Neural crest cell (in vitro differentiated cells): ENCODE data around the gene ZNF362. TPM values are rescaled to one million over a fixed set of nuclear protein-coding genes. Genes with fewer than 3 reads are reported as not detected.

Experiments used
- DNase-seq: peaks from one replicate; pipeline ENCODE4 v3.0.0; 2021; ENCODE audit warnings: low read depth, mixed read lengths, low spot score
- H3K27ac Mint-ChIP-seq: one replicate; pipeline ENCODE4 v1.8.0; 2021; ENCODE audit warnings: mild to moderate bottlenecking, mixed read lengths; ENCODE audit not compliant: unreplicated experiment
- H3K27me3 Mint-ChIP-seq: 2 replicates; pipeline ENCODE4 v1.8.0; 2021; ENCODE audit warnings: low read depth, mild to moderate bottlenecking, mixed read lengths
- H3K36me3 Mint-ChIP-seq: 2 replicates; pipeline ENCODE4 v1.8.0; 2021; ENCODE audit warnings: low read depth, mild to moderate bottlenecking, mixed read lengths
- H3K4me1 Mint-ChIP-seq: 2 replicates; pipeline ENCODE4 v1.8.0; 2021; ENCODE audit warnings: mixed read lengths
- H3K4me3 Mint-ChIP-seq: one replicate; pipeline ENCODE4 v1.8.0; 2021; ENCODE audit warnings: mild to moderate bottlenecking, mixed read lengths
- H3K9me3 Mint-ChIP-seq: 2 replicates; pipeline ENCODE4 v1.8.0; 2021; ENCODE audit warnings: mixed read lengths
- total RNA-seq: library from RNA; stranded (reverse); gene quantifications from 2 replicates; pipeline ENCODE4 v1.2.1, GENCODE V29; 2021
- TF ChIP-seq, protein P1 (sequence below): fragments of 200-600 bp; sonication (generic); conservative IDR thresholded peaks from 2 replicates; pipeline ENCODE4 v1.5.0; 2021; ENCODE audit warnings: antibody characterized with exemption, mild to moderate bottlenecking

The ZNF362 gene
- total RNA-seq, 1 donor from 2014 or later, result 56.3 TPM

DNA sequence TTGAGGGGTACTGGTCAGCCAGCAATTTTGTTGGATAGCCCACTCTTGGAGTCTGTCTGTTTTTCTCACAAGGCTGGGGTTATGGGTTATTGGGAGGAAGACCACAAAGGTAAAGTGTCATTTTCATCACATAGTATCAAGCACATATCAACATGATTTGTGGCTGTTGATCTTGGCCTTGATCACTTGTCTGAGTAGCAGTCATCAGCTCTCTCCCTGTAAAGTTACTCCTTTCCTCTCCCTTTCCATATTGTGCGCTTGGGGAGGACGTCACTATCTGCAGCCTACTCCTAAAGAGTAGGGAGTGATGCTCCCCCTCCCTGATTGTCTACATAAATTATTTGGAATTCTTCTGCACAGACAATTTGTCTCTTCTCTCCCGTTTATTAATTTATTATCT lies 1.8 kb upstream of the ZNF362 start:
- TF ChIP-seq, protein P1, sequence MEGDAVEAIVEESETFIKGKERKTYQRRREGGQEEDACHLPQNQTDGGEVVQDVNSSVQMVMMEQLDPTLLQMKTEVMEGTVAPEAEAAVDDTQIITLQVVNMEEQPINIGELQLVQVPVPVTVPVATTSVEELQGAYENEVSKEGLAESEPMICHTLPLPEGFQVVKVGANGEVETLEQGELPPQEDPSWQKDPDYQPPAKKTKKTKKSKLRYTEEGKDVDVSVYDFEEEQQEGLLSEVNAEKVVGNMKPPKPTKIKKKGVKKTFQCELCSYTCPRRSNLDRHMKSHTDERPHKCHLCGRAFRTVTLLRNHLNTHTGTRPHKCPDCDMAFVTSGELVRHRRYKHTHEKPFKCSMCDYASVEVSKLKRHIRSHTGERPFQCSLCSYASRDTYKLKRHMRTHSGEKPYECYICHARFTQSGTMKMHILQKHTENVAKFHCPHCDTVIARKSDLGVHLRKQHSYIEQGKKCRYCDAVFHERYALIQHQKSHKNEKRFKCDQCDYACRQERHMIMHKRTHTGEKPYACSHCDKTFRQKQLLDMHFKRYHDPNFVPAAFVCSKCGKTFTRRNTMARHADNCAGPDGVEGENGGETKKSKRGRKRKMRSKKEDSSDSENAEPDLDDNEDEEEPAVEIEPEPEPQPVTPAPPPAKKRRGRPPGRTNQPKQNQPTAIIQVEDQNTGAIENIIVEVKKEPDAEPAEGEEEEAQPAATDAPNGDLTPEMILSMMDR, result no peak
- no peaks in the 10 kb centered on the region for H3K27me3 Mint-ChIP-seq
- no peak for DNase-seq

DNA sequence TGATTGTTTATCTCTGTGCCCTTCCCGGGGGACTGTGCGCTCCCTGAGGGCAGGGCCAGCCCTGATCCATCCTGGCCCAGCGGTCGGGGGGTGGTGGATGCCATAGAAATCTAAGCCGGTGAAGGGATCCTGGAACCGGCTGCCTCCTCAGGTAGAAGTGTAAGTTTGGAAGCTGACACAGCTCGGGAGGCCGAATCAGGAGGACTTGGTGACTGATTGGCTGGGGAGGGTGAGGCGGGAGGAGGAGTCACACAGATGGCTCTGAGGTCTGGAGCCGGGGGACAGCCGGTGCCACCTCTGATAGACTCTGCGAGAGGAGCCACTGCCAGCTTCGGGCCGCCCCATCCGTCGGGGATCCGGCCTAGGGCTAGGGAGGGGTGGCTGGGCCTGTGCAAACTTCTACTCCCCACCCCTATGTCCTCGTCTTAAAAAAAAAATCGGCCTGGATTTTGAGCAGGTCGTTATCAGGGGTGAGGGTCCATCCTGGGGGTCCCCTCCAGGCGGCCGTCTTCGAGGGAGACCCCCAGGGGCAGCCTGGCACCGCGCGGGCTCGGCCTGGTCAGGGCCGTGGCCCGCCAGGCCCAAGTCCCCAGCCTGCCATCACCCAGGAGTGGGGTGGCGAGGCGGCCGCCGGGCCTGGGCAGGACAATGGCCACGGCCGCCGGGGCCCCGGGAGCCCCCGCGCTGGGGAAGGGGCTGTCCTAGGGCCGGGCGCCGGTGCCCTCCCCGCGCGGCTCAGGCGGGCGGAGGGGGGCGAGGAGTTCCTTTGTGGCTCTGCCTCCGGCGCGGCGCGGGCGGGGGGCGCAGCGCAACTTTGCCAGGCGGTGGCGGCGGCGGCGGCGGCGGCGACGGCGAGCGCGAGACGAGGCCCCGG lies 708 bp upstream of the ZNF362 start:
- peak overlapping the region; percentile 79 for H3K4me3 Mint-ChIP-seq
- TF ChIP-seq, protein P1, result peak; percentile 9
- H3K27ac Mint-ChIP-seq, result peak overlapping the region; percentile 41

More for the DNA sequence above, 1.8 kb upstream of the ZNF362 start:
- no peaks in the 10 kb centered on the region for H3K36me3 Mint-ChIP-seq
- H3K9me3 Mint-ChIP-seq, result peaks cover 4% of the 10 kb centered on the region
- no peak overlapping the region for H3K27ac Mint-ChIP-seq
- peaks cover 22% of the 10 kb centered on the region for H3K4me1 Mint-ChIP-seq
- peak overlapping the region; percentile 79 for H3K4me3 Mint-ChIP-seq

DNA sequence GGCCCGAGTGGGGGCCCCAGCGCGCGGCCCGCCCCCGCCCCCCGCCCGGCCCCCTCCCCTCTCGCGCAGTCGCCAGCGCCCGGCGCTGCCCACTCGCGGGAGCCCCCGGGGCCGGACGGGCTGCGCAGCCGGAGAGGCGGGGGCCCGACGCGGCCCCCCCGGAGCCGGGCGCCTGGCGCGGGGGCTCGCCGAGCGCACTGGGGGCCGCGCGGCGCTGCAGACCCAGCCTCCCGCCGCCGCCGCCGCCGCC lies 146 bp upstream of the ZNF362 start:
- DNase-seq, result no peak
- Mint-ChIP-seq H3K4me3 (no peak overlapping the region), H3K36me3 (no peaks in the 10 kb centered on the region), H3K27ac (no peak overlapping the region), H3K4me1 (peaks cover 37% of the 10 kb centered on the region), H3K27me3 (no peaks in the 10 kb centered on the region), H3K9me3 (peaks cover 4% of the 10 kb centered on the region)
- TF ChIP-seq, protein P1, result no peak

More for the DNA sequence above, 708 bp upstream of the ZNF362 start:
- Mint-ChIP-seq H3K9me3 (peaks cover 4% of the 10 kb centered on the region), H3K36me3 (no peaks in the 10 kb centered on the region), H3K4me1 (peaks cover 32% of the 10 kb centered on the region), H3K27me3 (no peaks in the 10 kb centered on the region)
- peak; percentile 41 for DNase-seq

DNA sequence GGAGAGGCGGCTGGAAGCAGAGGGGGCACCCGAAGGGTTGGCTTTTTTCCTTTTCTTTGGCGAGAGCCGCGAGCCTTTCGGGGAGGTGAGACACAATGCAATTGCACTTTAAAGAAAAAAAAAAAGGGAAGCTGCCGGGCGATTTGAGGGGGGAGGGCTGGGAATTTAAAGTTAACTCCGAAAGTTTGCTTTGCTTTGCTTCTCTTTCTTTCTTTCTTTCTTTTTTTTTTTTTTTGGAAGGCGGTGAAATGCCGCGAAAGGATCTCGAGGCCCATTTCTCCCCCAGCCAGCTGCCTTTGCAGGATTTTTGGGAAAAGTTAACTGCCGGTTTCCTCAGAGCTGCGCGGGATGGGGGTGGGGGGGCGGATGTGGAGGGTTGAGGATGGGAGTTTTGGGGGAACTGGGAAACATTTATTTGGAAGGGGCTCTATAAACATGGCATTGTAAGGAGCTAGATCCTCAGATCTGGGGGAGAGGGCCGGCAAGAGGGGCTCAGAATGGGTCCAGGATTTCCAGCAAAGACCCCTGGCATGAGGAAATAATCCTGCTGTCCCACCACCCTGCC lies 997 bp downstream of the ZNF362 start:
- Mint-ChIP-seq H3K4me1 (peaks cover 45% of the 10 kb centered on the region), H3K9me3 (no peaks in the 10 kb centered on the region), H3K27me3 (no peaks in the 10 kb centered on the region), H3K27ac (peak overlapping the region; percentile 99), H3K4me3 (peak overlapping the region; percentile 99), H3K36me3 (no peaks in the 10 kb centered on the region)
- DNase-seq, result no peak
- TF ChIP-seq, protein P1, result no peak

DNA sequence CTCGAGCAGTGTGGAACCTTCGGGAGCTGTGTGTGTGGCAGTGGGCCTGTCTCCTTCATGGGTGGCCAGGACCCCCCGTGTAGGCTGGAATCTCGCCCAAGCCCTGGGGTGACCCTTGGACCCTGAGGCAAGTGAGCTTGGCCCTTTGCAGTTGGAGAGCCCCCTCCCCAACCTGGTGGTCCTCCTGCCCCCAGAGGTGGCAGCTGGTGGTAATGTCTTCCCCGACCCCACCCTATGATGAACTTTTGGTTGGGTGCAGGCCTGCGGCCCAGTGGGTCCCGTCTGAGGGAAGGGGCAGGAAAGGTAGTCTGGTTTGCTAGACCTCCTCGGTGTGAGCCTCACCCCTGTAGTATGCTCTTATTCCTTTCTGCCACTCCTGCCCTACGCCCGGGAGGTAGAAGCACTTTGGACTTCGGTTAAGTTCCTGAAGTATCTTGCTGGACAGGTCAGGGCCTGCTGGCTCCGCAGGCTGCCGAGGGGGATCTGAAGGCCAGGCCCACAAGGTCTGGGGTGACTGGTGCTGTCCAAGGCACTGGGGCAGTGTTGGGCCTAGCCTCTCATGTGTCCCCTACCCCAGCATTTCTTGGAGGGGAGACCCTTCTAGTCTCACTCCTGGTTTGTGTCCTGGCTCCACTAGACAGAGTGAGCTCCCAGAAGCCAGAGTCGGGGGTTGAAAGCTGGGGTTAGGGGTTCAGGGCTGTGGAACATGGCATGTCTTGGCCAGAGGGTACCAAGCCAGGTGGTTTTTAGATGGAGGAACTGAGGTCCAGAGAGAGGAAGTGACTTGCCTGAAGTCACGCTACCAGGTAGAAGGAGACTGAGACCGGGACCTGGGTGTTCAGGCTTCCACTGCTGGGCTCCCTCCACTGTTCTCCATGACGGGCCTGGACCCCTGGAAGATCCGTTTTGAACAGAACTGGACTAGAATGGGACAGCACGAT lies 1.8 kb downstream of the ZNF362 start:
- H3K4me1 Mint-ChIP-seq, result peaks cover 45% of the 10 kb centered on the region
- H3K27ac Mint-ChIP-seq, result peak overlapping the region; percentile 89
- H3K9me3 Mint-ChIP-seq, result no peaks in the 10 kb centered on the region
- H3K27me3 Mint-ChIP-seq, result no peaks in the 10 kb centered on the region
- H3K4me3 Mint-ChIP-seq, result peak overlapping the region; percentile 99
- no peaks in the 10 kb centered on the region for H3K36me3 Mint-ChIP-seq
- DNase-seq, result no peak
- TF ChIP-seq, protein P1, result no peak
